ENCODE measurements around the gene PRSS33.

- no peak for TF ChIP-seq POLR2A (IDR thresholded peaks at IDR 0.05)
- TF ChIP-seq, protein P1, sequence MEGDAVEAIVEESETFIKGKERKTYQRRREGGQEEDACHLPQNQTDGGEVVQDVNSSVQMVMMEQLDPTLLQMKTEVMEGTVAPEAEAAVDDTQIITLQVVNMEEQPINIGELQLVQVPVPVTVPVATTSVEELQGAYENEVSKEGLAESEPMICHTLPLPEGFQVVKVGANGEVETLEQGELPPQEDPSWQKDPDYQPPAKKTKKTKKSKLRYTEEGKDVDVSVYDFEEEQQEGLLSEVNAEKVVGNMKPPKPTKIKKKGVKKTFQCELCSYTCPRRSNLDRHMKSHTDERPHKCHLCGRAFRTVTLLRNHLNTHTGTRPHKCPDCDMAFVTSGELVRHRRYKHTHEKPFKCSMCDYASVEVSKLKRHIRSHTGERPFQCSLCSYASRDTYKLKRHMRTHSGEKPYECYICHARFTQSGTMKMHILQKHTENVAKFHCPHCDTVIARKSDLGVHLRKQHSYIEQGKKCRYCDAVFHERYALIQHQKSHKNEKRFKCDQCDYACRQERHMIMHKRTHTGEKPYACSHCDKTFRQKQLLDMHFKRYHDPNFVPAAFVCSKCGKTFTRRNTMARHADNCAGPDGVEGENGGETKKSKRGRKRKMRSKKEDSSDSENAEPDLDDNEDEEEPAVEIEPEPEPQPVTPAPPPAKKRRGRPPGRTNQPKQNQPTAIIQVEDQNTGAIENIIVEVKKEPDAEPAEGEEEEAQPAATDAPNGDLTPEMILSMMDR (IDR thresholded peaks at IDR 0.05) = no peak
These were observed 48.7 kb downstream of the PRSS33 start for GRCh38 chr16:2738615-2739014.
